IPS-15b (cell line): Measurements from ENCODE around the gene PKN2.

ENCODE experiments used
- H3K27me3 ChIP-seq: one replicate; pipeline ENCODE4 v1.6.1; 2013; ENCODE audit warnings: low read length; ENCODE audit not compliant: control insufficient read depth, insufficient read depth
- H3K36me3 ChIP-seq: one replicate; pipeline ENCODE4 v1.6.1; 2013; ENCODE audit warnings: low read length; ENCODE audit not compliant: control insufficient read depth, insufficient read depth
- H3K4me1 ChIP-seq: one replicate; pipeline ENCODE4 v1.6.1; 2013; ENCODE audit warnings: mild to moderate bottlenecking, low read length; ENCODE audit not compliant: control insufficient read depth, insufficient read depth
- H3K4me3 ChIP-seq: one replicate; pipeline ENCODE4 v1.5.1; 2013; ENCODE audit warnings: low read depth, low read length
- H3K9ac ChIP-seq: one replicate; pipeline ENCODE4 v1.6.1; 2013; ENCODE audit warnings: low read depth, mild to moderate bottlenecking, low read length
- H3K9me3 ChIP-seq: one replicate; pipeline ENCODE4 v1.6.1; 2013; ENCODE audit warnings: mild to moderate bottlenecking, low read length; ENCODE audit not compliant: control insufficient read depth, insufficient read depth

Gene PKN2

GRCh38 chr1:88740784-88741183 lies 56.7 kb downstream of the PKN2 start:
- H3K36me3 ChIP-seq = no peaks in the 10 kb centered on the region
- no peaks in the 10 kb centered on the region for H3K27me3 ChIP-seq
- no peaks in the 10 kb centered on the region for H3K9me3 ChIP-seq
- H3K9ac ChIP-seq = no peak overlapping the region
- no peak overlapping the region for H3K4me3 ChIP-seq
- peaks cover 7% of the 10 kb centered on the region for H3K4me1 ChIP-seq

- Histone ChIP-seq H3K36me3 (no peaks in the 10 kb centered on the region), H3K4me1 (peaks cover 7% of the 10 kb centered on the region), H3K9ac (no peak overlapping the region), H3K4me3 (no peak overlapping the region), H3K9me3 (no peaks in the 10 kb centered on the region), H3K27me3 (no peaks in the 10 kb centered on the region)
Observed at GRCh38 chr1:88741413-88741812, 57.3 kb downstream of the PKN2 start.

DNA sequence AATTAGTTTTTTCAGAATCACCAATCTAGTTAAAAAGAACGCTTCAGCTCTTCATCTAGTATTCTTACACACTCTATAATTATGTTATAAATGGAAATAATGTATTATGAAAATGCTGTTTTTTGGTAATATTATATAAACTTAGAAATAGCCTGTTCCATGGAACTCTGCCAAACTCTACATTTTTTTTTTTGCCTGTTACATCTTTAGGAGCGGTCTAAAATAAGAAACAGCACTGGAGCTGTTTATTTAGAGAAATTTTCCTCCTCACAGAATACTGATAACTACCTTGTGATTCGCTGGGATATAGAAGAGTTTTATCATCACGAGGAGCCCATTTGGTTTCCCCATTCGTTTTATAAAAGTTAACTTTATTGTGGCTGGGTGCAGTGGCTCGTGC lies 58.5 kb downstream of the PKN2 start:
- Histone ChIP-seq H3K36me3 (no peaks in the 10 kb centered on the region), H3K9me3 (no peaks in the 10 kb centered on the region)

GRCh38 chr1:88744142-88744541 lies 60.1 kb downstream of the PKN2 start:
- no peaks in the 10 kb centered on the region for H3K4me1 ChIP-seq
- no peaks in the 10 kb centered on the region for H3K36me3 ChIP-seq
- H3K27me3 ChIP-seq = no peaks in the 10 kb centered on the region
- H3K4me3 ChIP-seq = no peak overlapping the region
- no peaks in the 10 kb centered on the region for H3K9me3 ChIP-seq
- H3K9ac ChIP-seq = no peak overlapping the region

More for the DNA sequence above, 58.5 kb downstream of the PKN2 start:
- no peak overlapping the region for H3K9ac ChIP-seq
- H3K4me3 ChIP-seq = no peak overlapping the region
- H3K27me3 ChIP-seq = no peaks in the 10 kb centered on the region
- H3K4me1 ChIP-seq = peaks cover 5% of the 10 kb centered on the region

DNA sequence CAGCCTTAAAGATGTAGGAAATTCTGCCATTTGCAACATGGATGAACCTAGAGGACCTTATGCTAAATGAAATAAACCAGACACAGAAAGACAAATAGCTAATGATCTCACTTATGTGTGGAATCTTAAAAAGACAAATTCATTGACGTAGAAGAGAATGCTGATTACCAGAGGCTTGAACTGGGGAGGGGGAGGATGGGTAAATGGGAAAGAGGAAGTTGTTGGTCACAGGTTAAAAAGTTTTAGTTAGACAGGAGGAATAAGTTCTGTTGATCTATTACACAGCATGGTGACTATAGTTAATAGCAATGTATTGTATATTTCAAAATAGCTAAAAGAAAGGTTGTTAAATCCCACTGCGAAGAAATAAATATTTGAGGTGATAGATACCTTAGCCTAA lies 62.8 kb downstream of the PKN2 start:
- Histone ChIP-seq H3K36me3 (no peaks in the 10 kb centered on the region), H3K4me1 (no peaks in the 10 kb centered on the region), H3K9ac (no peak overlapping the region), H3K4me3 (no peak overlapping the region), H3K9me3 (no peaks in the 10 kb centered on the region), H3K27me3 (no peaks in the 10 kb centered on the region)

GRCh38 chr1:88751714-88752113 lies 67.6 kb downstream of the PKN2 start:
- Histone ChIP-seq H3K9ac (no peak overlapping the region), H3K9me3 (no peaks in the 10 kb centered on the region), H3K27me3 (no peaks in the 10 kb centered on the region), H3K4me1 (no peaks in the 10 kb centered on the region), H3K4me3 (no peak overlapping the region), H3K36me3 (no peaks in the 10 kb centered on the region)

DNA sequence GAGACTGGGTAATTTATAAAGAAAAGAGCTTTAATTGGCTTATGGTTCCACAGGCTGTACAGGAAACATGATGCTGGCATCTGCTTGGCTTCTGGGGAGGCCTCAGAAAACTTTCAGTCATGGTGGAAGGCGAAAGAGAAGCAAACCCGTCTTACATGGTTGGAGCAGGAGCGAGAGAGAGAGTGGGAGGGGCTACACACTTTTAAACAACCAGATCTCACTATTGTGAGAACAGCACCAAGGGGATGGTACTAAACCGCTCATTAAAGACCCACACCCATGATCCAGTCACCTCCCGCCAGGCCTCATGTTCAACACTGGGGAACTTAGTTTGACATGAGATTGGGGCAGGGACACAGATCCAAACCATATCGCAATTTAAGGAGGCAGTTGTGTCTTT lies 69.4 kb downstream of the PKN2 start:
- no peak overlapping the region for H3K4me3 ChIP-seq
- no peaks in the 10 kb centered on the region for H3K4me1 ChIP-seq
- H3K27me3 ChIP-seq = no peaks in the 10 kb centered on the region
- no peak overlapping the region for H3K9ac ChIP-seq
- no peaks in the 10 kb centered on the region for H3K36me3 ChIP-seq
- H3K9me3 ChIP-seq = no peaks in the 10 kb centered on the region

GRCh38 chr1:88763649-88764406 lies 79.8 kb downstream of the PKN2 start:
- no peak overlapping the region for H3K4me3 ChIP-seq
- no peaks in the 10 kb centered on the region for H3K36me3 ChIP-seq
- H3K27me3 ChIP-seq = no peaks in the 10 kb centered on the region
- H3K4me1 ChIP-seq = peaks cover 15% of the 10 kb centered on the region
- no peak overlapping the region for H3K9ac ChIP-seq
- H3K9me3 ChIP-seq = no peaks in the 10 kb centered on the region

DNA sequence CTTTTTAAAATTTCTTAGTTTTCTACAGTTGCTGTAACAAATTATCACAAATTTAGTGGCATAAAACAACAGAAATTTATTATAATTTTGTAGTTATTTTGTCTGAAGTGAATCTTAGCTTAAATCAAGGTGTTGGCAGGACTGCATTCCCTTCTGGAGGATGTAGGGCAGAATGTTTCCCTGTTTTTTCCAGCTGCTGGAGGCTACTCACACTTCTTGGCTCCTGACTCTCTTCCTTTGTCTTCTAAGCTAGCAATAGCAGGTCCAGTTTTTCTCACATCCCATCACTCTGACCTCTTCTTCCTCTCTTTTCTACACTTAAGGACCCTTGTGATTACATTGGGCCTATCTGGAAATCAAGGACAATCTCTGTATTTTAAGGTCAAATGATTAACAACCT lies 84.1 kb downstream of the PKN2 start:
- Histone ChIP-seq H3K36me3 (no peaks in the 10 kb centered on the region), H3K4me3 (no peak overlapping the region), H3K4me1 (peaks cover 11% of the 10 kb centered on the region), H3K9ac (no peak overlapping the region), H3K9me3 (no peaks in the 10 kb centered on the region), H3K27me3 (no peaks in the 10 kb centered on the region)

DNA sequence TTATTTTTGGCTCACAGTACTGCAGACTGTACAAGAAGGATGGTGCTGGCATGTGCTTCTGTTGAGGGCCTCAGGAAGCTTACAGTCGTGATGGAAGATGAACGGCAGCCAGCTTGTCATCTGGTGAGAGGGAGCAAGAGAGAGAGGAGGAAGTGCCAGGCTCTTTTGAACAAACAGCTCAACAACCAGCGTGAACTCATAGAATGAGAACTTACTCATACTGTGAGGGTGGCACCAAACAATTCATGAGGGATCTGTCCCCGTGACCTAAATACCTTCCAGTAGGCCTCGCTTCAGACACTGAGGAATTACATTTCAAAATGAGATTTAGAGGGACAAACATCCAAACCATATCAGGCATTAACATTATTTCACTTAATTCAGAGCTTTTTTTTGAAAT lies 84.7 kb downstream of the PKN2 start:
- no peaks in the 10 kb centered on the region for H3K27me3 ChIP-seq
- H3K4me1 ChIP-seq = peaks cover 17% of the 10 kb centered on the region
- no peaks in the 10 kb centered on the region for H3K36me3 ChIP-seq
- H3K4me3 ChIP-seq = no peak overlapping the region
- no peak overlapping the region for H3K9ac ChIP-seq
- H3K9me3 ChIP-seq = no peaks in the 10 kb centered on the region

- H3K36me3 ChIP-seq = no peaks in the 10 kb centered on the region
- peaks cover 42% of the 10 kb centered on the region for H3K4me1 ChIP-seq
- no peak overlapping the region for H3K9ac ChIP-seq
- no peaks in the 10 kb centered on the region for H3K9me3 ChIP-seq
- H3K4me3 ChIP-seq = no peak overlapping the region
- H3K27me3 ChIP-seq = no peaks in the 10 kb centered on the region
Observed at GRCh38 chr1:88773540-88774150, 89.6 kb downstream of the PKN2 start.

DNA sequence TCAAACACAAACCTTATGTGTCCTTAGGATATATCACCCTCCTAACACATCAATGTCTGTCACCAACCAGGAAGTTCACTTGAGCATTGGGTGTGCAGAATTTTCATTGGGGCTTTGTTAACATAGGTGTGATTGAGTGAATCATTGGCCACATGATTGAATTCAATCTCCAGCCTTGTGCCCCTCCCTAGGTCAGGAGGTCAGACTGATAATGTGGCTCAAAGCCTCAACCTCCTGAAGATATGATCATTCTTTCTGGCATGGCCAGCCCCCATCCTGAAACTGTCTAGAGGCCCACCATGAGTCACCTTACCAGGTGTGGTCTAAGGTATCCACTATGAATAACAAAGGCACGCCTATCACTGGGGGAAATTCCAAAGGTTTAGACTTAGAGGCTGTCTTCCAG lies 90.1 kb downstream of the PKN2 start:
- Histone ChIP-seq H3K4me3 (no peak overlapping the region), H3K27me3 (no peaks in the 10 kb centered on the region), H3K9me3 (no peaks in the 10 kb centered on the region), H3K4me1 (peaks cover 42% of the 10 kb centered on the region), H3K9ac (no peak overlapping the region), H3K36me3 (no peaks in the 10 kb centered on the region)
